ENCODE results near the gene ATP9B.

Gene ATP9B

GRCh38 chr18:79380816-79381806 is 311.9 kb downstream of the ATP9B start:
- DNase-seq (ENCODE audit: low read depth, low spot score) = peak; percentile 77

- DNase-seq (ENCODE audit: low read depth, low spot score) = no peak
Observed at GRCh38 chr18:79381811-79382311, 312.7 kb downstream of the ATP9B start.

GRCh38 chr18:79382681-79383387 is 313.6 kb downstream of the ATP9B start:
- DNase-seq (ENCODE audit: low read depth, low spot score) = no peak

- no peak for DNase-seq (ENCODE audit: low read depth, low spot score)
Observed at GRCh38 chr18:79383388-79384056, 314.3 kb downstream of the ATP9B start.

GRCh38 chr18:79384151-79384807 is 315.1 kb downstream of the ATP9B start:
- no peak for DNase-seq (ENCODE audit: low read depth, low spot score)

- DNase-seq (ENCODE audit: low read depth, low spot score) = no peak
Observed at GRCh38 chr18:79384834-79385233, 315.6 kb downstream of the ATP9B start.

GRCh38 chr18:79385326-79385707 is 316.1 kb downstream of the ATP9B start:
- no peak for DNase-seq (ENCODE audit: low read depth, low spot score)

GRCh38 chr18:79385708-79386341 is 316.6 kb downstream of the ATP9B start:
- DNase-seq (ENCODE audit: low read depth, low spot score) = no peak

- no peak for DNase-seq (ENCODE audit: low read depth, low spot score)
Observed at GRCh38 chr18:79386547-79386946, 317.4 kb downstream of the ATP9B start.

GRCh38 chr18:79387214-79387613 is 318.0 kb downstream of the ATP9B start:
- DNase-seq (ENCODE audit: low read depth, low spot score) = no peak

- DNase-seq (ENCODE audit: low read depth, low spot score) = no peak
Observed at GRCh38 chr18:79387615-79388014, 318.4 kb downstream of the ATP9B start.

GRCh38 chr18:79388043-79388442 is 318.8 kb downstream of the ATP9B start:
- DNase-seq (ENCODE audit: low read depth, low spot score) = no peak

GRCh38 chr18:79389689-79390088 is 320.5 kb downstream of the ATP9B start:
- no peak for DNase-seq (ENCODE audit: low read depth, low spot score)

GRCh38 chr18:79392226-79392625 is 323.0 kb downstream of the ATP9B start:
- no peak for DNase-seq (ENCODE audit: low read depth, low spot score)

- peak; percentile 54 for DNase-seq (ENCODE audit: low read depth, low spot score)
Observed at GRCh38 chr18:79393181-79393634, 324.0 kb downstream of the ATP9B start.

- peak; percentile 95 for DNase-seq (ENCODE audit: low read depth, low spot score)
Observed at GRCh38 chr18:79393635-79394533, 324.7 kb downstream of the ATP9B start.

GRCh38 chr18:79394534-79395307 is 325.5 kb downstream of the ATP9B start:
- peak; percentile 58 for DNase-seq (ENCODE audit: low read depth, low spot score)

GRCh38 chr18:79395308-79395640 is 326.1 kb downstream of the ATP9B start:
- DNase-seq (ENCODE audit: low read depth, low spot score) = no peak

- DNase-seq (ENCODE audit: low read depth, low spot score) = peak; percentile 90
Observed at GRCh38 chr18:79395761-79396404, 326.7 kb downstream of the ATP9B start, which contains the start of gene NFATC1. TSS of gene NFATC1 (plus strand) at chr18:79395930. CDS start at chr18:79396225, 295 bp downstream.
